IMR-90 (cell line): Measurements from ENCODE around the gene TTC16. TPM values are rescaled to one million over a fixed set of nuclear protein-coding genes. Genes with fewer than 3 reads are reported as not detected.

ENCODE experiments used
- ATAC-seq: fragments of 200-7000 bp; cut with Tn5 transposase; 2 replicates; pipeline ENCODE4 v1.9.1; 2020; ENCODE audit warnings: low read depth, mild to moderate bottlenecking, moderate library complexity
- BruUV-seq: library from RNA; stranded (reverse); fragments of 400-500 nt; replicated peaks from 2 replicates; lab custom pipeline; 2021; lab: Mats Ljungman, UMichigan
- CTCF ChIA-PET: fragments of 300-600 bp; formaldehyde crosslinking; extraction: SDS; loops from one replicate; lab custom pipeline; 2021; ENCODE audit warnings: antibody characterized with exemption; lab: Yijun Ruan, JAX
- POLR2A ChIA-PET: fragments of 300-600 bp; sonication (Branson Sonifier 250); formaldehyde crosslinking; loops from one replicate; lab custom pipeline; 2022; ENCODE audit warnings: antibody characterized with exemption; ENCODE audit not compliant: unreplicated experiment; lab: Charles Lee
- DNase-seq: peaks from one replicate; pipeline ENCODE4 v3.0.0; 2013
- H2AFZ ChIP-seq: replicated peaks from 2 replicates; pipeline ENCODE3; 2013; ENCODE audit warnings: low read length, mild to moderate bottlenecking; ENCODE audit not compliant: poor library complexity
- H2AK5ac ChIP-seq: 2 replicates; pipeline ENCODE4 v1.6.1; 2013; ENCODE audit warnings: low read depth, low read length, inconsistent platforms
- H2AK9ac ChIP-seq: replicated peaks from 2 replicates; pipeline ENCODE3; 2013; ENCODE audit warnings: mild to moderate bottlenecking, low read depth, low read length, moderate library complexity; ENCODE audit not compliant: poor library complexity
- H2BK120ac ChIP-seq: 2 replicates; pipeline ENCODE4 v1.6.1; 2013; ENCODE audit warnings: low read depth, low read length, inconsistent platforms
- H2BK15ac ChIP-seq: 3 replicates; pipeline ENCODE4 v1.6.1; 2013; ENCODE audit warnings: low read depth, low read length, inconsistent platforms
- H2BK20ac ChIP-seq: 2 replicates; pipeline ENCODE4 v1.6.1; 2013; ENCODE audit warnings: low read depth, mild to moderate bottlenecking, inconsistent platforms, low read length, moderate library complexity
- H2BK5ac ChIP-seq: 2 replicates; pipeline ENCODE4 v1.6.1; 2013; ENCODE audit warnings: mild to moderate bottlenecking, low read depth, low read length, inconsistent platforms; ENCODE audit not compliant: poor library complexity, severe bottlenecking
- H3K14ac ChIP-seq: replicated peaks from 2 replicates; pipeline ENCODE4 v1.6.1; 2013; ENCODE audit warnings: low read depth, low read length, inconsistent platforms
- H3K18ac ChIP-seq: 2 replicates; pipeline ENCODE4 v1.6.1; 2013; ENCODE audit warnings: low read depth, low read length, control low read depth
- H3K23ac ChIP-seq: 2 replicates; pipeline ENCODE4 v1.6.1; 2013; ENCODE audit warnings: low read depth, low read length, inconsistent platforms
- H3K27ac ChIP-seq: 2 replicates; pipeline ENCODE4 v1.5.1; 2013; ENCODE audit warnings: mild to moderate bottlenecking, control low read depth, low read length; ENCODE audit not compliant: insufficient read depth
- H3K27me3 ChIP-seq: 2 replicates; pipeline ENCODE4 v1.6.1; 2013; ENCODE audit warnings: low read length; ENCODE audit not compliant: control insufficient read depth, insufficient read depth
- H3K36me3 ChIP-seq: 2 replicates; pipeline ENCODE4 v1.6.1; 2013; ENCODE audit warnings: low read length, mixed read lengths; ENCODE audit not compliant: control insufficient read depth, insufficient read depth
- H3K4ac ChIP-seq: 2 replicates; pipeline ENCODE4 v1.6.1; 2013; ENCODE audit warnings: low read depth, low read length, inconsistent platforms
- H3K4me1 ChIP-seq: 2 replicates; pipeline ENCODE4 v1.6.1; 2013; ENCODE audit warnings: low read length, mixed read lengths; ENCODE audit not compliant: control insufficient read depth, insufficient read depth
- H3K4me2 ChIP-seq: 2 replicates; pipeline ENCODE4 v1.6.1; 2013; ENCODE audit warnings: low read depth, mild to moderate bottlenecking, control low read depth, low read length, moderate library complexity
- H3K4me3 ChIP-seq: 2 replicates; pipeline ENCODE4 v1.5.1; 2013; ENCODE audit warnings: low read depth, mild to moderate bottlenecking, control low read depth, low read length, moderate library complexity; ENCODE audit not compliant: insufficient read depth
- H3K56ac ChIP-seq: 2 replicates; pipeline ENCODE4 v1.6.1; 2013; ENCODE audit warnings: low read length, inconsistent platforms; ENCODE audit not compliant: insufficient read depth; ENCODE audit errors: extremely low read depth
- H3K79me1 ChIP-seq, 2 experiments: 2 replicates each; pipeline ENCODE4 v1.6.1; 2013; ENCODE audit warnings: low read length in 2 of 2, inconsistent platforms in 1 of 2, low read depth in 1 of 2
- H3K9ac ChIP-seq: 2 replicates; pipeline ENCODE4 v1.6.1; 2013; ENCODE audit warnings: low read depth, low read length, control low read depth
- H3K9me1 ChIP-seq: 2 replicates; pipeline ENCODE4 v1.6.1; 2013; ENCODE audit warnings: low read length, inconsistent platforms; ENCODE audit not compliant: insufficient read depth
- H3K9me3 ChIP-seq: 2 replicates; pipeline ENCODE4 v1.6.1; 2013; ENCODE audit warnings: low read length; ENCODE audit not compliant: control insufficient read depth, insufficient read depth
- H4K20me1 ChIP-seq: 2 replicates; pipeline ENCODE4 v1.6.1; 2013; ENCODE audit warnings: low read length, inconsistent platforms; ENCODE audit not compliant: insufficient read depth
- H4K5ac ChIP-seq: 2 replicates; pipeline ENCODE4 v1.6.1; 2013; ENCODE audit warnings: mild to moderate bottlenecking, low read depth, low read length, control low read depth
- H4K8ac ChIP-seq, 2 experiments: 2 replicates each; pipeline ENCODE4 v1.6.1; 2013; ENCODE audit warnings: low read depth in 2 of 2, low read length in 2 of 2, control low read depth in 1 of 2, inconsistent platforms in 1 of 2
- H4K91ac ChIP-seq: 2 replicates; pipeline ENCODE4 v1.6.1; 2013; ENCODE audit warnings: low read depth, low read length, inconsistent platforms; ENCODE audit not compliant: insufficient read depth
- CHD1 ChIP-seq: IDR thresholded peaks from 2 replicates; pipeline ENCODE4 v1.6.1; 2012; ENCODE audit warnings: low read depth, low read length, improper control_type of control experiment
- CTCF ChIP-seq: conservative IDR thresholded peaks from 2 replicates; pipeline ENCODE4 v1.5.1; 2012; ENCODE audit warnings: mild to moderate bottlenecking, low read depth, low read length, improper control_type of control experiment
- ELK1 ChIP-seq: fragments of 150-350 bp; IDR thresholded peaks from 2 replicates; pipeline ENCODE4 v1.6.1; 2016; ENCODE audit warnings: low read depth, mild to moderate bottlenecking, low read length, moderate library complexity, borderline replicate concordance
- FOS ChIP-seq: fragments of 150-350 bp; IDR thresholded peaks from 2 replicates; pipeline ENCODE4 v1.6.1; 2016; ENCODE audit warnings: low read depth, low read length
- MAFK ChIP-seq: IDR thresholded peaks from 2 replicates; pipeline ENCODE4 v1.6.1; 2012; ENCODE audit warnings: low read depth, low read length, improper control_type of control experiment
- MAZ ChIP-seq: IDR thresholded peaks from 2 replicates; pipeline ENCODE4 v1.6.1; 2012; ENCODE audit warnings: low read depth, mild to moderate bottlenecking, low read length, improper control_type of control experiment, moderate library complexity, borderline replicate concordance
- MXI1 ChIP-seq: IDR thresholded peaks from 2 replicates; pipeline ENCODE4 v1.6.1; 2012; ENCODE audit warnings: low read depth, mild to moderate bottlenecking, low read length, moderate library complexity, borderline replicate concordance
- POLR2A ChIP-seq: IDR thresholded peaks from 2 replicates; pipeline ENCODE4 v1.6.1; 2012; ENCODE audit warnings: mild to moderate bottlenecking, low read depth, low read length
- RAD21 ChIP-seq: IDR thresholded peaks from 2 replicates; pipeline ENCODE4 v1.6.1; 2012; ENCODE audit warnings: low read length, improper control_type of control experiment
- RCOR1 ChIP-seq: IDR thresholded peaks from 2 replicates; pipeline ENCODE4 v1.6.1; 2012; ENCODE audit warnings: mild to moderate bottlenecking, low read length, improper control_type of control experiment; ENCODE audit not compliant: insufficient replicate concordance
- RFX5 ChIP-seq: IDR thresholded peaks from 2 replicates; pipeline ENCODE4 v1.8.0; 2012; ENCODE audit warnings: low read depth, mild to moderate bottlenecking, low read length, moderate library complexity
- SMC3 ChIP-seq: fragments of 150-350 bp; IDR thresholded peaks from 2 replicates; pipeline ENCODE4 v1.6.1; 2016; ENCODE audit warnings: low read depth, mild to moderate bottlenecking, antibody characterized with exemption, low read length, moderate library complexity
- USF2 ChIP-seq: fragments of 150-350 bp; IDR thresholded peaks from 2 replicates; pipeline ENCODE4 v1.6.1; 2017; ENCODE audit warnings: mild to moderate bottlenecking, antibody characterized with exemption, low read length, low read depth
- WGBS, 2 experiments: methylation state at CpG; one replicate each; pipeline versions ENCODE4 v1.1.5 to v1.1.7; 2013; ENCODE audit warnings: missing lambda C conversion rate in 2 of 2; ENCODE audit not compliant: insufficient read length in 1 of 2; ENCODE audit errors: extremely low coverage in 2 of 2; 5-methylcytosine and 5-hydroxymethylcytosine counted together
- dilution Hi-C: fragments of 300-500 bp; cut with HindIII; formaldehyde crosslinking; loops from one replicate; pipeline ENCODE4 v1.14.3; 2018; ENCODE audit warnings: low sequenced_read_pairs; ENCODE audit not compliant: unreplicated experiment
- in situ Hi-C: fragments of 300-500 bp; cut with MboI; formaldehyde crosslinking; loops from 3 replicates; pipeline ENCODE4 v1.14.3; 2019; ENCODE audit warnings: low sequenced_read_pairs, inconsistent platforms, mixed read lengths
- intact Hi-C: fragments of 100-400 bp; cut with micrococcal nuclease; formaldehyde crosslinking; loops from 2 replicates; pipeline ENCODE4 v1.10.0; 2022
- polyA plus RNA-seq, 3 experiments: library from polyadenylated mRNA; depleted of rRNA; stranded (reverse); fragments of >200 nt; gene quantifications; 2 replicates each; pipeline ENCODE4 v1.2.3, GENCODE V29; 2012; ENCODE audit warnings: low replicate concordance in 1 of 3
- total RNA-seq: library from RNA; depleted of rRNA; stranded (reverse); fragments of >200 nt; gene quantifications from 2 replicates; pipeline ENCODE4 v1.2.3, GENCODE V29; 2012

Gene TTC16
- total and polyA plus RNA-seq, 2 of the 4 experiments (the other 2 are of a cell fraction), result 0.02 TPM; not detected in 1

GRCh38 chr9:127753148-127753547 is 37.3 kb downstream of the TTC16 start:
- H3K9me3 ChIP-seq, result no peaks in the 10 kb centered on the region
- H3K4me1 ChIP-seq, result no peaks in the 10 kb centered on the region
- H3K9ac ChIP-seq, result no peak overlapping the region
- in situ Hi-C loops, result no loop called here
- H3K23ac ChIP-seq, result no peak overlapping the region
- no peak overlapping the region for H3K27ac ChIP-seq
- no peak overlapping the region for H2BK5ac ChIP-seq
- H3K27me3 ChIP-seq, result peaks cover 59% of the 10 kb centered on the region
- H3K4me2 ChIP-seq, result no peak overlapping the region
- H3K56ac ChIP-seq, result no peak overlapping the region
- no peak overlapping the region for H2AK5ac ChIP-seq
- DNase-seq, result no peak
- no peak overlapping the region for H3K18ac ChIP-seq
- H2BK15ac ChIP-seq, result no peak overlapping the region
- no TSS peak for BruUV-seq
- H3K9me1 ChIP-seq, result peaks cover 3% of the 10 kb centered on the region; the same call in 1 of the 2 replicates
- no peak for ATAC-seq
- no peaks in the 10 kb centered on the region for H3K79me1 ChIP-seq
- H3K14ac ChIP-seq, result no peak overlapping the region
- H4K91ac ChIP-seq, result no peak overlapping the region
- H3K36me3 ChIP-seq, result no peaks in the 10 kb centered on the region
- ChIA-PET CTCF (no interaction called here), POLR2A (no interaction called here)
- no peak overlapping the region for H3K4me3 ChIP-seq
- H2AK9ac ChIP-seq, result no peak overlapping the region
- no peak overlapping the region for H2BK20ac ChIP-seq
- dilution Hi-C loops, result no loop called here
- no peak overlapping the region for H2BK120ac ChIP-seq
- H4K20me1 ChIP-seq, result peaks cover 6% of the 10 kb centered on the region; the same call in 1 of the 2 replicates
- no peak overlapping the region for H3K4ac ChIP-seq
- H4K5ac ChIP-seq, result no peak overlapping the region
- H2AFZ ChIP-seq, result no peak overlapping the region
- no peak overlapping the region for H4K8ac ChIP-seq
- TF ChIP-seq CHD1, result no peak
- TF ChIP-seq USF2, result no peak
- no peak for TF ChIP-seq MXI1
- no peak for TF ChIP-seq MAZ
- no peak for TF ChIP-seq RAD21
- no peak for TF ChIP-seq RFX5
- no peak for TF ChIP-seq SMC3
- TF ChIP-seq FOS, result no peak
- no peak for TF ChIP-seq CTCF
- TF ChIP-seq RCOR1, result no peak
- TF ChIP-seq POLR2A, result no peak
- TF ChIP-seq MAFK, result no peak
- TF ChIP-seq ELK1, result no peak
- 74% methylated on average over 5 of the region's 8 CpGs; no CpG with 5 or more reads in 1 of the 2 experiments for WGBS, 2 experiments
- intact Hi-C loops, result no loop called here
